Stimulated activated CD4-positive, alpha-beta T cell treated with anti-CD3 and anti-CD28 coated beads, Interleukin-12 subunit alpha, Interleukin-12 subunit beta, amount 100 ng/mL, for 24 hours (primary cell): ENCODE measurements around the gene DNAJB6.
"Not testable (repeated sequence)": the region's sequence is repeated elsewhere in the genome, so short reads cannot be mapped to it uniquely, and the experiment has no call there.

ENCODE experiments used
- DNase-seq, 2 experiments: peaks; one replicate each; pipeline ENCODE4 v3.0.0-alpha.2; 2020; ENCODE audit warnings: low read depth in 2 of 2

Gene DNAJB6

DNA sequence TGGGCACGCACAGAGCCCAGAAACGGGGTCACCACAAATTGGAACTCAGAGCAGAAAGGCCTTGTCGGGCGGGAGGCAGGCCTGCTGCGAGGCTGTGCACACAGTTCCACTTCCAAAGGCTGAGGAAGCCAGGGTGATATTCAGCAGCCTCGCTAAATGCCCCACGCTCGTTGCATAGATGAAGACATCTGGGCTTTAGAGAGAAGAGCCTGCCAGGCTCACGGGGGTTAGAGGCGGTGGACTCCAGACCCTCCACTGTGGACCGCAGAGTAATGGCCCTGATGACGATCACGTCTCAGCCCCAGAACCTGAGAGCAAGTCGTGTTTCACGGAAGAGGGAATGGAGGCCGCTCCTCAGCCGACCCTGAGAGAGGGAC, 104.2 kb downstream of the DNAJB6 start:
- no peak for DNase-seq

DNA sequence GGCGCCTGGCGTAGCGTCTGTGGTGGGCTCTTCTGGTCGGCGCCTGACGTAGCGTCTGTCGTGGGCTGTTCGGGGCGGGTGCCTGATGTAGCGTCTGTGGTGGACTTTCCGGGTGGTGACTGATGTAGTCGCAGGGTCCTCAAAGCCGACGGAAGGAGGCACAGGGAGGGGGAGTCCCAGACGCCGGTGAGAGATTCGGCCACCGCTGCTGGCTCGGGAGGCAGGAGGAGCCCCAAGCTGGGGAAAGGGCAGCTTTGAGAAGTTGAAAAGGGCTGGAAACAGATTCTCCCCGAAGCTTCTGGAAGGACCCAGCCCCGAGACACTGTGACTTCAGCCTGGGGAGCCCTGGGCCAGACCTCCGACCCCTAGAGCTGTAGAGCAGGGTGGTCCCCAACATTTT, 105.7 kb downstream of the DNAJB6 start:
- no peak for DNase-seq

DNA sequence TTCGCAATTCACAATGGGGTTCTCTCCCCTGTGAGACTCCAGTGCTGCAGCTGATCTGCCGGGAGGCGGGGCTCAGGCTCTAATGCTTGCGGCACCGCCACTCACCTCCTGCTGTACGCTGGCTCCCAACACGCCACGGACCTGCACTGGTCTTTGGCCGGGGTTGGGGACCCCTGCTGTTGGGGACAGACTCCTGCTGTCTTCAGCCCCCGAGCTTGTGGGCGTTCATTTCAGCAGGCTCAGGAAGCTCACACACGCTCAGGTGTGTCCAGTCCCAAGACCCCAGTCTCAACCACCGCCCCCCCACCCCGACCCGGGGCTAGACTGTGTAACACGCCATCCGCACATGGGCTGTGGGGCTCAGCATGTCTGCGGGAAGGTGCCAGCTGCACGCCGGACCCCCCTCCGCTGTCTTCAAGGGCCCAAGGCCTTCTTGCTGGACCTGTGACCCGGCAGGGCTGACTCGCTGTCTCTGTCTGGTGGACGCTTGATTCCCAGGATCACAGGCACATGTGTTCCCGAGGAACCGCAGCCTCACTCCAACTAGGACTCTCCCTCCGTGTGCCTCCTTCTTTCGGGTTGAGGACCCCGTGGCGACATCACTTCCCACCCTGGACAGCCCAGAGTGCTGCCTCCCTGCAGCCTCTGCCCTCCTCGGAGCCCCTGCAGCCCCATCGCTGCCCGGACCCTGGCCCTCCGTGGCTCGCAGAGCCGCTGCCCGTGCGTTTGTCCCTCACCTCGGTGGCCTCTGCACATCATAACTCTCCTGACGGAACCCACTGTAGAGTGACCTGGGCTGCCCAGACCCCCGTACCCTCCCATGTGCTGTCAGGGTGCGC, 106.4 kb downstream of the DNAJB6 start:
- no peak for DNase-seq

DNA sequence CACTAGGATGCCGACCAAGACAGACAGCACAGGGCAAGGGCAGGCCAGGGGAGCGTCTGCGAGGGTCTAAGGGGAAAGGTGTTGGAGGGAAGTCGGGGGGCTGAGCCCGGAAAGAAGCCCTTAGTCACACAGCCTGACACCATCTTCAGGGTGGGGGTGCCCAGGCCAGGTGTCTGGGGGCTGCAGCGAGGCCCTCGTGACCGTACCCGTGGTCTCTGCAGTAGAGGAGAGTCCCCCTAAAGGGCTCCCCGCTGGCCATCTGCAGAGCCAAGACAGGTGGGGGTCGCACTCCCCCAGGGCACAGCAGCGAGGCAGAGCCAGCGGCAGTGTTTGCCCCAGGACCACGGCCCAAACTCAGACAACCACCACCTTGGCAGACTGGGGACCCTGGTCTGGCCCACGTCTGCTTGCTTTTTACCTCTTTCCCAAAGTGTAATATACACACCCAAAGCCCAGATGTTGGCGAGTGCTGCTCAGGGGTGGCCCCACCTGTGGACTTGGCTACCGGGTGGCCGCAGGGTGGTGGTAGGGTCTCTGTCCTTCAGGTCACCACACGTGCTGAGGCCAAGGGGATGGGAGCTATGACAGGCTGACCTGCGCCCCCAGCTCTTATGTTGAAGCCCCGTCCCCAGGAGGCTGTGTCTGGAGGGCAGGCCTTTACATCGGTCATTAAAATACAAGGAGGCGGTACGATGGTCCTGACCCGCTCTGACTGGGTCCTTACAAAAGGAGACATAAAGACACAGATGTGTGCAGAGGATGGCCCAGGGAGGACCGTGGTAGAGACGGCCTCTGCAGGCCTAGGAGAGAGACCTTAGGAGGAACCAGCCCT, 107.4 kb downstream of the DNAJB6 start:
- DNase-seq, result no peak

DNA sequence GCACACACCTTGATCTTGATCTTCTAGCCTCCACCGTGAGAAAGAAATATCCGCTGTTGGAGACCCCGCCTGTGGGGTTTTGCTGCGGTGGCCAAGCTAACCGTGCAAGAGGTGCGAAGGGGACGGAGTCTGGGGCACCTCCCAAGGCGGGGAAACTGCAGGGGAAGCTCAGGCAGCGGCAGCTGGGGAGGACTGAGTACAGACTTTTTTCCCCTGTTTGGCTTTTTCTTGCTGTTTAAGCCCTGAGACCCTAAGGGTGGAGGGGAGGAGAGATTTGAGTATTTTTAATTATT, 108.0 kb downstream of the DNAJB6 start:
- no peak for DNase-seq

DNA sequence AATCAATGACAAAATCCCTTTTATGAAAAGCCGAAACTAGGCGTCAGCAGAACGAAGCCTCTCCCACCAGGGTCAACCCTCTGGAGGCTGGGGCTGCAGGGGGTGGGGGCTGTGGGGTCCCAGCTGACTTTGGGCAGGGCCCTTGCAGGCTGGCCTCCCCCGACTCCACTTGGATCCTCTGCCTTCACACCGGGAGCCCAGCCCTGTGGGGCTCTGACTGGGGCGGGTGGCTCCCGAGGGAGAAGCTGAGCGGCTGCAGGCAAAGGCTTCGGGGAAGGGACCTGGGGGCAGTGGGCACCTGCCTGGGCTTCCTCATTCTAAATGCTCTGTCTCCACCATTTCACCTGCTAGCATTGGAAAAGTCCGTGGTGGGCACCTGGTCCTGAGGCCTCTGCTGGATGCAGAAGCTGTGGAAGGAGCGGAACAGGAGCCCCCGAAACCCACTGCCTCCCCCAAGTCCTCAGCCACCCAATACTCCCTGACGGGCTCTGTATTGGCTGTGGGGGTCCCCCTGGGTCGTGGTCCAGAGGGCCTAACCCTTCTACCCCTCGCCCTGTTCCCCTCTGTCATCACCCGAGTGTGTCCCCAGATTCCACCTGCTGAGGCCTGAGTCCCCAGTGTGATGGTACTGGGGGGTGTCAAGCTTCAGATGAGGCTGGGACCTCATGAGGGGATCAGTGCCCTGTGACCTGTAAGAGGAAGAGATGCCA, 108.6 kb downstream of the DNAJB6 start:
- DNase-seq, result no peak

DNA sequence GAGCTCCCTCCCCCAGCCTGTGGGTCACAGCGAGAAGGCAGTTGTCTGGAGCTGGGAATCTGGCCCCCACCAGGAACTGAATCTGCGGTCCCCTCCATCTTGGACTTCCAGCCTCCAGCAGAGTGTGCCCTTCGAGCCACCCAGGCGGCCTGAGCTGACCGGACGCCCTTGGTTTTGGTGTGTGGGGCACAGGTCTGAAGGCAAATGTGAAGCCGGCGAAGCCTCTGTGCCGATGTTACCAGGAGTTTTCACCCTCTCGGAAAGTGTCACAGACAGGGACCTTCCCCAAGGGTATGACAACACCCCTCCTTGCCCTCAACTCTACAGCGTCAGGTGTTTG, 109.1 kb downstream of the DNAJB6 start:
- DNase-seq, result no peak

DNA sequence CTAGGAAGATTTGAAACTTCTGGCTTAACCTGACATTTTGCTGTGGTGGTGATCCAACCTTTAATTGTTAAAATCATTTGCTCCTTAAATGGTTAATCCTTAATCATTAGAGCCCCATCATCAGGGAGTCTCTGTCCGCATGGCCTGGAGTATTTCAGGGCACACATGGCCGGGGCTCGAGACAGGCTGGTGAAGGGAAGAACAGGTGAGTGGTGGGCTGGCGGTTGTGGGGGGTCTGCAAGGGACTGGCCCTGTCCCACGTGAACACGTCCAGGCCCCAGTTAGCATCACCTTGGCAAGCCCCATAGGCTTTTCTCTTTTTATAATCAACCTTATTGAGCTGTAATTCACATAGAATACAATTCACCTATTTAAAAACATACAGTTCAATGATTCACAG, 109.5 kb downstream of the DNAJB6 start:
- DNase-seq, result no peak

DNA sequence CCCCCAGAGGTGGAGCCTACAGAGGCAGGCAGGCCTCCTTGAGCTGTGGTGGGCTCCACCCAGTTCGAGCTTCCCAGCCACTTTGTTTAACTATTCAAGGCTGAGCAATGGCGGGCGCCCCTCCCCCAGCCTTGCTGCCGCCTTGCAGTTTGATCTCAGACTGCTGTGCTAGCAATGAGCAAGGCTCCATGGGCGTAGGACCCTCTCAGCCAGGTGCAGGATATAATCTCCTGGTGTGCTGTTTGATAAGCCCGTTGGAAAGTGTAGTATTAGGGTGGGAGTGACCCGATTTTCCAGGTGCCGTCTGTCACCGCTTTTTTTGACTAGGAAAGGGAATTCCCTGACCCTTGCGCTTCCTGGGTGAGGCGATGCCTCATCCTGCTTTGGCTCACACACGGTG, 117.2 kb downstream of the DNAJB6 start:
- not testable (repeated sequence) for DNase-seq

DNA sequence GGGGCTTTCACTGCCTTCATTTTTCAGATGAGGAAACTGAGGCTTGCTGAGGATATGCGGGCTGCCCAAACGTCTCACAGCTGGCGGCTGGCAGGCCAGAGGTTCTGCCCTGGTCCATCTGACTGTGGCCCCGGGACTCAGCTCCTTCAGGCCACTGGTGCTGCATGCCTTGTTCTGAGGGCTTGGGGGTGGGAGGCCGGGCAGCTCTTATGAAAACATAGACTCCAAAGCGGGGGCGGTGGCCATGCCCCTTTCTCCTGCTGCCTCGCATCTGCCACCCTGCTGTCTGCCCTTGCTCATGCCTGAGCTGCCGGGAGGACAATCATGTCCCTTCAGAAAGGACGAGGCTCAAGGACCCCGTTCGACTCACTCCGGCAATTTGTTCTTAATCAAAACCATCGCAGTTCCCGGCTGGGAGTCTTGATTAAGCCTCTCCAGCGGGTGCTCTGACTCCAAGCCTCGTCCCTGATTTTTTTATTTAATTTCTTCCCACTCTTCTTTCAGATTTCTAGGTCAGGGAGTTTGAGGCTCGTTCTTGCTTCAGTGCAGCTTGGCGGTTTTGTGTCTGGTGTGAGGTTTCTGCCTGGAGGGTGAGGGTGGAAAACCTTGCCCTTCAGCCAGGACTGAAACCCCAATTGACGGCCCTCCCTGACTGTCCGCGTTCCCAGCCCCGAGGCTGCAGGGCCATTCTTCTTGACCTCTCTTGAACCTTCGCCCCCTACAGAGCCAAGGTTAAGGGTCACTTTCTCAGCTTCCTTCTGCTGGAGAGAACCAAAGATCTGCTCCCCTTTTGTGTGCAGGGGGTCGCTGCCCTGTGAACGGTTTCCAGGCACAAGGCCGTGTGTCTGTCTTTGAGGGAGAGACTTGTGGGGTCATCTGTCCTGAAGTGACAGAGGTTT, 120.8 kb downstream of the DNAJB6 start:
- no peak for DNase-seq

DNA sequence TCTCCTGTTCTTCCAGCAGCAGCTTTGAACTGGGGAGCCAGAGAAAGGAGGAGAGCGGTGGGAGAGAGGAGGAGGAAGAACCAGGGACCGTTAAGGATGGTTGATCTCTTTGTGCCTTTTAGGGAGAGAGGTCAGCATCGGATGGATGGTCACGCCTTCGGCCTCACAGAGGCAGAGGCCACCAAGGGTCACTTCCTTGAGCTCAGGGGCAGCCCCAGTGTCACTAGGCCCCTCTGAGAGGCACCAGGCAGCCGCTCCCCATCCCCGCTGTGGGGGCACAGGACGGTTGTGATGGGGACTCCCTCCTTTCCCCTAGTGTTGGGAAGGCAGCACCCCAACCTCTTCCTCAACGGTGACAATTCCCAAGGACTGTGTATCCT, 121.4 kb downstream of the DNAJB6 start:
- no peak for DNase-seq

DNA sequence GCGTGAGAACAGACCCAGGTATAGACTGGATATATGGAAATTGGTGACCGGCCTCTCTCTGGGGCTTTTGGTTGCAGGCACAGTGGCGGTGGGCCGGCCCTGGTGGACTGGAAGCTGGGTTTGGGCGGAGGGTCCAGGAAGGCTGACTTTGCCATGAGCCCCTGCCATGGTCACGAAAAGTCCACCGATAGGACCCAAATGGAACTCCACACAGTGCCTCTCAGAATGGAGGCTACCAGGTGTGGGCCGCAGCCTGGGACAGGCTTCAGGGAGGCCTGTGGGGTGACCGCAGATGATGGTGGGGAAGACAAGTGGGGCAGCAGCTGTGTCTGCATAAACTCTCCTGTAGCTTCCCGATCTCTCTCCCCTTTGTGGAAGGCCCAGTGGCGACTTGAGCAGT, 123.2 kb downstream of the DNAJB6 start:
- DNase-seq, result no peak

DNA sequence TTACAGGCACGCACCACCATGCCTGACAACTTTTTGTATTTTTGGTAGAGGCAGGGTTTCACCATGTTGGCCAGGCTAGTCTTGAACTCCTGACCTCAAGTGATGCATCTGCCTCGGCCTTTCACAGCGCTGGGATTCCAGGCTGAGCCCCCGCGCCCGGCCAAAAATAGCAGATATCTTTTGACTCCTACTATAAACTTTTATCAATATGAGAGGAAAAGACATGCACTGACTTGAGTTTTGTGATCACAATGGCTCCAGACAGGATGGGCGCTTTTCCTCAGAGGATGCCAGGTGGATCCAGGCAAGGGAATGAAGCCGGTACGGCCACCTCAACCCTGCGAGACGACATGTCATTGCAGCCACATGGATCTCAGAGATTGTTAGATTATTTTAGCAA, 123.9 kb downstream of the DNAJB6 start:
- DNase-seq, result no peak

DNA sequence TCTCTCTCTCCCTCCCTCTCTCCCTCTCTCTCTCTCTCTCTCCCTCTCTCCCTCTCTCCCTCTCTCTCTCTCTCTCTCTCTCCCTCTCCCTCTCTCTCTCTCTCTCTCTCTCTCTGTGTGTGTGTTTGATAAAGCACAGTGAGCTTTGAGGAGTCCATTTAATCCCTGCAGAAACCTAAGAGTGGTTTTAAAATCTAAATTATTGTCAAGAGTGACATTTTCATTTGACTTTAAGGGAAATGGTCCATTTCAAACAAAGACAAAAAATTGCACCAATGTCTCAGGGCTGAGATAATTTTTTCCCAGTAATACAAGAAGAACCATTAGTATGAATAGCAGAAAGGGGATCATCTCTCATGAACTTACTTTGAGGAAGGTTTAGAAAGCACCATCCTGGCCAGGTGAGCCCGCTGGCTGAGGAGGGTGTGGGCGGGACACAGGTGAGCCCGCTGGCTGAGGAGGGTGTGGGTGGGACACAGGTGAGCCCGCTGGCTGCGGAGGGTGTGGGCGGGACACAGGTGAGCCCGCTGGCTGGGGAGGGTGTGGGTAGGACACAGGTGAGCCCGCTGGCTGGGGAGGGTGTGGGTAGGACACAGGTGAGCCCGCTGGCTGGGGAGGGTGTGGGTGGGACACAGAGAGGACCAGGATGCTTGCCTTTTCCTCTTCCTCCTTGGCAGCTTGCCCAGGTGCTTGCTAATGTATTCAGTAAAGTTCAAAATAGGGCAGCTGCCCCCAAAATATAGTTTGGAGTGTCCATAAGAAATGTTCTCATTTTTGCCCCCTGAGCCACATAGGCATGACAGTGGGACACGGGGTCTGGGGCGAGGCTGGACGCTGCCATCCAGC, 125.0 kb downstream of the DNAJB6 start:
- no peak for DNase-seq

DNA sequence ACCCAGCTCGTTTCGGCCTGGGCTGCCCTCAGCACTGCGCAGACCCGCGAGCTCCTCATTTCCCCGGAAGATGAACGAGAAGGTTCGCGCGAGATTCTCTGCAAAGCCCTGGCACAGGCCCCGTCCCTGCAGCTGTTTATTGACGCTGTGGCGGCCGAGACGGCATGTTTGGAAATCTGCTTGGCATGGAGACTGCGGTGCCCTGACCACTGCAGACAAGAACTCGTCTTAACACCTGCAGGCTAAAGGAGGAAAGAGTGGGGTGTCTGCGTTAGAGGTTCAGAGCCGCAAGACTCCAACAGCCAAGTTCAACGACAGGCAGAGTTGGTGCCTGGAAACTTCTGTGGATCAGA, 125.6 kb downstream of the DNAJB6 start:
- no peak for DNase-seq

DNA sequence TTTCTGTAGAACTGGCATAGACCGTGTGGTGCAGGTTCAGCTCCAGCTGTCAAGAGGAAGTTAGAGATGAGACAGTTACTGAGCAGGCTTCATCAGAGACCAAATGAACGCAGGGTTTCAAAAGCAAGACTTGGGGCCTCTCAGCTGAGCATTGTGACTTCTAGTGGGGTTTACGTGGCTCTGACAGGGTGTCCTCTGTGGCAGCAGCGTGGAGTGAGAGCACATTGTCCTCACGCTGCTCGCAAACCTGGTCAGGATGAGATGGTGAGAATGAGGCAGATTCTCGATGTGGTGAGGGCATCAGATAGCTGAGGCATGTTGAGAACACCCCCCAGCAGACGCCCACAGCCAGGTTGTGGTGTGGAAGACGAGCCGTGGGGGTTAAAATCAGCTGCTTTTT, 126.0 kb downstream of the DNAJB6 start:
- DNase-seq, result no peak

DNA sequence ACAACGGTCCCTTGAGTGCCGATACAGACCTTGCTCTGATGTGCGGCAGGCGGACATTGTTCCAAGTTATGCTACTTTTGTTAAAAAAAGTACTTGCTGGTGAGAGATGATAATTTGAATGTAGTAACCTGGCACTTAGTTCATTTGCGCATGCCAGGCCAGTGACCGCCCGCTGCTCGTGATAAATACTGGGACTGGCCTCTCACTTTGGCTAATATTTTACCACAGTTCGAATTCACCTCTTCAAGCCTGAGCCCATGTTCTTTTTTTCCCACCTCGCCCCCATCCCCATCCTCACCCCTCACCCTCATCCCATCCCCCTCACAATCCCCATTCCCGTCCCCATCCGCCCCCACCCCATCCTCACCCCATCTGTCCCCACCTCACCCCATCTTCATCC, 126.4 kb downstream of the DNAJB6 start:
- no peak for DNase-seq

DNA sequence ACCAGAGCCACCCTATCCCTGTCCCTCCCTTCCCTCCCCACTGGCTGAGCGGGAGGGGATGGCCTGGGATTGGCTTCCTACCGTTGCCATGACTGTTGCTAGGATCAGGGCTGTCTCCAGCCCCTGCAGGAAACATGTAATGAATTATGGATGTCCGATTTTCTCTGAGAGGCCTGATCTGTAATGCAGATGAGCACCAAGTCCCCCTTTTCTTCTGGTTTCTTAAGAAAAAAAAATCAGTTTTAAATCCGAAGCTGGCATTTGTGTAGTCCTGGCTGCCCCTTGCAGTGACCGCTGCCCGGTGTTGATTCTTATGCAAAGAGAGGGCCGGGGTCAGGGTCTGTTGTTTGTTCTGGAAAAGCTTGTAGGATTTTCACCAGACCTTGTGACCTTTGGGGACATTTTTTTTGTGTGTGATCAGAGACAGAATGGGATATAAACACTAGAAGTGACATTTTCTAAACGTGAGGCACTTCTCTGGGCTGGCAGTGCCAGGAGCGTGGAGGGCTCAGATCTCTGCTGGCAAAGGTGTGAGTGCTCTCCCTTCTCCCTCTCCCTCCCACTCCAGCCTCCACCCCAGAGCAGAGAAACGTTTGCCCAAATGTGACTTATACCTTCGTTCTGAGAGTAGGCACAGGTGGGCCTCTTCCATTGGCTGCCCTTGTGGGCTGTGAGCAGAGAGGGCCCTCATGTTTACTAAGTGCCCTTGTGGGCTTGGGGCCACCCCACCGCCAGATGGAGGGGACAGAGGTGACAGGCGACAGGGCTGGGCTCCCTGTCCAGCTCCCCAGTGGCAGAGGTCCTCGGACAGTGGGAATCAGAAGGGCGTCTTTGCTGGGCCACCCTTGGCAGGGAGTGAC, 127.5 kb downstream of the DNAJB6 start:
- DNase-seq, result no peak

DNA sequence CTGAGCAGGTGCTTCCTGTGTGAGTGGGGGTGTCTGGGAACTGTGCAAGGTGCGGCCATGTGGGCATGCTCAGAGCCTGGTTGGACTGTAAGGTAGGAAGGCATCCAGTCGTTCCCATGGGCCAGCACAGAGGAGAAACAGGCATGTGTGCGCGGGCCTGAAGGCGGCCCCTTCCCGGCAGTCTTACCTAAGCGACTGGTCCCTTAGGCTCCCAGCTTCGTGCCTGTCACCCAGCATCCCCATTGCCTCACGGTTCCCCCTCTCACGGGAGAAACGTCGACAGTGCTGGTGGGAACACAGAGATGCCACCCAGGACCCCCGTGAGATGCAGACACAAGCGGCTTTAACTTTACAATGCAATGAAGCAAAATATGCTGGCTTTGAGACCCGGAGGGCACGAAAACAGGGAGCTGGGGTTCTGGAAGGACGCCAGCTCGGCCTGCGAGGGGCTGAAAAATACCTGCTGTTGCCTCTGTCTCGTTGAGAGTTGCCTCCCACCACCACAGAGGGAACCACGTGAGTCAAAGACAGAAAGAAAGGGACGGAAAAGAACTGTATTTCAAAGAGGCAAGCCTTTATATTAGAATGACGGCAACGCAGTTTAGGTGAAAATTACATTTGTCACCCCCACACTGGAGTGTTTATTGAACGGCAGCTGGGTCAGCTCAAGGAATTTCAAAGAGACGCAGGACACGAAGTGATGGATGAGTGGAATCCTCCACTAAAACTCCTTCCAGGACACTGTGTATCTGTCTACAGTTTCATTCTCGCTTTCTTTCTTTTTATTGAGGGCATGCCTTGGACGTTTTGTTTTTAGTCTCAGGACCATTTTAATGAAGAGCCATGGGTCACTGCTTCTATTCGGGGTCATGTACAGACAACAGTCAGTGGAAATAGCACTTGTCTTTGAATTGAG, 128.4 kb downstream of the DNAJB6 start:
- no peak for DNase-seq
